OCI-LY1 (cell line): ENCODE data around the gene GPALPP1.

Source experiments
- H2AFZ ChIP-seq: fragments of 200-600 bp; sonication (generic), shearing (Covaris generic); 2 replicates; pipeline ENCODE4 v1.6.0; 2014; ENCODE audit warnings: antibody characterized with exemption, mild to moderate bottlenecking, low read length
- H3F3A ChIP-seq: fragments of 200-600 bp; sonication (generic), shearing (Covaris generic); 2 replicates; pipeline ENCODE4 v1.6.0; 2014; ENCODE audit warnings: mild to moderate bottlenecking, antibody characterized with exemption, low read length, moderate library complexity; ENCODE audit not compliant: insufficient read depth
- H3K27ac ChIP-seq: fragments of 200-600 bp; sonication (generic); 2 replicates; pipeline ENCODE4 v1.5.1; 2014; ENCODE audit warnings: low read length, mixed run types, mild to moderate bottlenecking, low read depth; ENCODE audit not compliant: poor library complexity, severe bottlenecking
- H3K27me3 ChIP-seq: fragments of 200-600 bp; sonication (generic); 2 replicates; pipeline ENCODE4 v1.6.0; 2014; ENCODE audit warnings: antibody characterized with exemption, mild to moderate bottlenecking, low read length, moderate library complexity; ENCODE audit not compliant: insufficient read depth
- H3K36me3 ChIP-seq: fragments of 200-600 bp; sonication (generic); 2 replicates; pipeline ENCODE4 v1.6.1; 2014; ENCODE audit warnings: mild to moderate bottlenecking, antibody characterized with exemption, low read length, moderate library complexity, mixed read lengths; ENCODE audit not compliant: insufficient read depth
- H3K4me1 ChIP-seq: fragments of 200-600 bp; sonication (generic); 2 replicates; pipeline ENCODE4 v1.5.1; 2014; ENCODE audit warnings: mild to moderate bottlenecking, low read length, moderate library complexity; ENCODE audit not compliant: insufficient read depth, severe bottlenecking
- H3K4me2 ChIP-seq: fragments of 200-600 bp; sonication (generic), shearing (Covaris generic); 2 replicates; pipeline ENCODE4 v1.6.1; 2014; ENCODE audit warnings: low read length
- H3K4me3 ChIP-seq: fragments of 200-600 bp; sonication (generic); 2 replicates; pipeline ENCODE4 v1.5.1; 2014; ENCODE audit warnings: low read length, low read depth, mild to moderate bottlenecking, mixed read lengths; ENCODE audit not compliant: poor library complexity, severe bottlenecking
- H3K79me2 ChIP-seq: fragments of 200-600 bp; shearing (Covaris generic); 2 replicates; pipeline ENCODE4 v1.6.1; 2016; ENCODE audit warnings: mixed run types, low read length, mixed read lengths; ENCODE audit not compliant: insufficient read depth
- H3K9ac ChIP-seq: fragments of 200-600 bp; sonication (generic), shearing (Covaris generic); 2 replicates; pipeline ENCODE4 v1.6.1; 2014; ENCODE audit warnings: mild to moderate bottlenecking, low read length, mixed read lengths
- H3K9me2 ChIP-seq: fragments of 200-600 bp; sonication (generic), shearing (Covaris generic); 2 replicates; pipeline ENCODE4 v1.6.1; 2014; ENCODE audit warnings: low read depth, mild to moderate bottlenecking, low read length, mixed read lengths
- H3K9me3 ChIP-seq: fragments of 200-600 bp; shearing (Covaris generic); 2 replicates; pipeline ENCODE4 v1.6.1; 2014; ENCODE audit warnings: low read length, mixed read lengths
- H4K20me1 ChIP-seq: fragments of 200-600 bp; sonication (generic), shearing (Covaris generic); 2 replicates; pipeline ENCODE4 v1.6.0; 2016; ENCODE audit warnings: mild to moderate bottlenecking, low read length; ENCODE audit not compliant: insufficient read depth
- CTCF ChIP-seq: fragments of 200-600 bp; sonication (generic), shearing (Covaris generic); IDR thresholded peaks from 2 replicates; pipeline ENCODE4 v1.5.1; 2017; ENCODE audit warnings: mild to moderate bottlenecking, antibody characterized with exemption, low read length, moderate library complexity, mixed read lengths
- EZH2 ChIP-seq: fragments of 200-600 bp; sonication (generic), shearing (Covaris generic); IDR thresholded peaks from 2 replicates; pipeline ENCODE4 v1.8.0; 2017; ENCODE audit warnings: borderline replicate concordance, mixed run types, mild to moderate bottlenecking, antibody characterized with exemption, low read length, moderate library complexity, mixed read lengths

The GPALPP1 gene

GRCh38 chr13:45004096-45004495 lies 14.8 kb downstream of the GPALPP1 start:
- Histone ChIP-seq H3K27me3 (no peaks in the 10 kb centered on the region), H3K36me3 (peaks cover 44% of the 10 kb centered on the region), H3F3A (no peaks in the 10 kb centered on the region), H3K27ac (no peak overlapping the region), H3K9ac (no peak overlapping the region), H2AFZ (no peak overlapping the region), H3K4me1 (no peaks in the 10 kb centered on the region), H3K4me3 (no peak overlapping the region), H3K4me2 (no peak overlapping the region), H3K9me2 (no peaks in the 10 kb centered on the region), H3K9me3 (no peaks in the 10 kb centered on the region), H3K79me2 (no peaks in the 10 kb centered on the region), H4K20me1 (no peaks in the 10 kb centered on the region)
- TF ChIP-seq EZH2, result no peak
- TF ChIP-seq CTCF, result no peak

- no peaks in the 10 kb centered on the region for H3K9me2 ChIP-seq
- no peak overlapping the region for H3K4me3 ChIP-seq
- no peak overlapping the region for H3K9ac ChIP-seq
- no peaks in the 10 kb centered on the region for H3K79me2 ChIP-seq
- TF ChIP-seq CTCF (no peak), EZH2 (no peak)
- H3K27me3 ChIP-seq, result no peaks in the 10 kb centered on the region
- H3K4me1 ChIP-seq, result no peaks in the 10 kb centered on the region
- no peaks in the 10 kb centered on the region for H3K9me3 ChIP-seq
- H3K36me3 ChIP-seq, result peaks cover 48% of the 10 kb centered on the region
- H2AFZ ChIP-seq, result no peak overlapping the region
- H3F3A ChIP-seq, result no peaks in the 10 kb centered on the region
- no peak overlapping the region for H3K27ac ChIP-seq
- no peak overlapping the region for H3K4me2 ChIP-seq
- H4K20me1 ChIP-seq, result no peaks in the 10 kb centered on the region
Measured at GRCh38 chr13:45007225-45007624, 17.9 kb downstream of the GPALPP1 start.

GRCh38 chr13:45007823-45008222 lies 18.5 kb downstream of the GPALPP1 start:
- H3K4me2 ChIP-seq, result no peak overlapping the region
- peaks cover 42% of the 10 kb centered on the region; the same call in 1 of the 2 replicates for H3K36me3 ChIP-seq
- H4K20me1 ChIP-seq, result no peaks in the 10 kb centered on the region
- TF ChIP-seq CTCF (no peak), EZH2 (no peak)
- H3K9ac ChIP-seq, result no peak overlapping the region
- no peaks in the 10 kb centered on the region for H3K27me3 ChIP-seq
- no peak overlapping the region for H2AFZ ChIP-seq
- no peaks in the 10 kb centered on the region for H3K4me1 ChIP-seq
- H3K79me2 ChIP-seq, result no peaks in the 10 kb centered on the region
- H3K9me2 ChIP-seq, result no peaks in the 10 kb centered on the region
- H3F3A ChIP-seq, result no peaks in the 10 kb centered on the region
- no peak overlapping the region for H3K27ac ChIP-seq
- H3K4me3 ChIP-seq, result no peak overlapping the region
- H3K9me3 ChIP-seq, result no peaks in the 10 kb centered on the region
